ENCODE results near the gene ZNF629. TPM values are rescaled to one million over a fixed set of nuclear protein-coding genes. Genes with fewer than 3 reads are reported as not detected.

The ZNF629 gene
- total RNA-seq, 2 experiments from 2014 or later = 1.0 to 2.5 TPM

DNA sequence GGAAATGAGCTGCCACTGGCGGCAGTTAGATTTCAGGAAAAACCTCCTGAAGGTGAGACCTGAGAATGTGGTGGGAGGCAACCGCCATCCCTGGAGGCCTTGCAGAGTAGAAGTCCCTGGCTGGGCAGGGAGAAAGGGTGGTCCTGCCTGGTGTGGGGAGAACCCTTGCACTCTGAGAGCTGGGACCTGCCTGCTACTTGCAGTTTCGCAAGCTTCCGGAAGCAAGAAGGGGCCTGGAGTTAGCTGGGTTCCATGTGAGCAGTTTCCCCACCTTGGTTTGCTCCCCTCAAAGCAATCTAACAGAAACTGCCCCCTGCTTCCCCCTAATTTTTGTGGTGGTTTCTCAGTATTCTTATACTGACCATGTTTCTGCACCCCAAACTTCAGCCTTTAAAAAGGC is 6.5 kb downstream of the ZNF629 start:
- Histone ChIP-seq H3K4me2 (ENCODE audit: low read length) (no peak overlapping the region), H3K9me3 (ENCODE audit: low read length) (no peaks in the 10 kb centered on the region)
- POLR2A ChIA-PET = interaction anchor here (0.9 kb wide), 1 partner anchor 33 kb away, joined by 3 read pairs; the partner anchor contains the start of gene PHKG2

DNA sequence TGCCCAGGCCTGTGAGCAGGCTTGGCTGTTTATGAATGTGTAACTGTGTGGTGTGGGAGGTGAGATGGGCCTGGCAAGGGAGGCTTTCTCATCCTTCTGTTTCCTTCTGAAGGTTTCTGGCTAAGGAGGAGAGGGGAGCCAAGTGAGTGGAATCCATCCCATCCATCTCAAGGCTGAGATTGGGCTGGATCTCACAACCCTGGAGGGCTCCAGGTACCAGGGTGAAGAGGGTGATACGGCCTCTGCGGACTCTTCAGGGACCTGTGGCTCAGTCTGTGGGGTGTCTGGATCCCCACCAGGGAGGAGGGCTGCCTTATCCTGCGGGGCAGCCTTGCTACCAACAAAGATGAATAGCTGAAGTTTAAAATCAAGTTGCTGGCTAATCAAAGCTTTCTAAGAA is 7.0 kb downstream of the ZNF629 start:
- no peak overlapping the region for H3K4me3 ChIP-seq (ENCODE audit: low read depth, low read length, poor library complexity, severe bottlenecking)
- no TSS peak for BruUV-seq (replicated peaks)
- intact Hi-C loops (cut with micrococcal nuclease; ENCODE audit: unreplicated experiment) = no loop called here
- H3K4me1 ChIP-seq (ENCODE audit: insufficient read depth, low read length, poor library complexity, severe bottlenecking) = no peaks in the 10 kb centered on the region
- no peak overlapping the region for H3K27ac ChIP-seq (ENCODE audit: low read depth, low read length, poor library complexity, severe bottlenecking)
- no peak overlapping the region for H3K4me2 ChIP-seq (ENCODE audit: low read length)
- ChIA-PET POLR2A (interaction anchor here (0.9 kb wide), 1 partner anchor 32 kb away, joined by 3 read pairs; the partner anchor contains the start of gene PHKG2), CTCF (ENCODE audit: unreplicated experiment) (no interaction called here)
- H3K79me2 ChIP-seq (ENCODE audit: insufficient read depth, low read depth, low read length) = no peaks in the 10 kb centered on the region
- no peaks in the 10 kb centered on the region; the same call in 1 of the 2 replicates for H4K20me1 ChIP-seq (ENCODE audit: insufficient read depth, low read length)
- no peaks in the 10 kb centered on the region for H3K9me3 ChIP-seq (ENCODE audit: low read length)
- H2AFZ ChIP-seq (ENCODE audit: low read length) = no peak overlapping the region
- DNase-seq (ENCODE audit: low spot score) = no peak
- TF ChIP-seq, protein P1, sequence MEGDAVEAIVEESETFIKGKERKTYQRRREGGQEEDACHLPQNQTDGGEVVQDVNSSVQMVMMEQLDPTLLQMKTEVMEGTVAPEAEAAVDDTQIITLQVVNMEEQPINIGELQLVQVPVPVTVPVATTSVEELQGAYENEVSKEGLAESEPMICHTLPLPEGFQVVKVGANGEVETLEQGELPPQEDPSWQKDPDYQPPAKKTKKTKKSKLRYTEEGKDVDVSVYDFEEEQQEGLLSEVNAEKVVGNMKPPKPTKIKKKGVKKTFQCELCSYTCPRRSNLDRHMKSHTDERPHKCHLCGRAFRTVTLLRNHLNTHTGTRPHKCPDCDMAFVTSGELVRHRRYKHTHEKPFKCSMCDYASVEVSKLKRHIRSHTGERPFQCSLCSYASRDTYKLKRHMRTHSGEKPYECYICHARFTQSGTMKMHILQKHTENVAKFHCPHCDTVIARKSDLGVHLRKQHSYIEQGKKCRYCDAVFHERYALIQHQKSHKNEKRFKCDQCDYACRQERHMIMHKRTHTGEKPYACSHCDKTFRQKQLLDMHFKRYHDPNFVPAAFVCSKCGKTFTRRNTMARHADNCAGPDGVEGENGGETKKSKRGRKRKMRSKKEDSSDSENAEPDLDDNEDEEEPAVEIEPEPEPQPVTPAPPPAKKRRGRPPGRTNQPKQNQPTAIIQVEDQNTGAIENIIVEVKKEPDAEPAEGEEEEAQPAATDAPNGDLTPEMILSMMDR (conservative IDR thresholded peaks at IDR 0.05; ENCODE audit: low read length) = no peak
- no peak for TF ChIP-seq EZH2phosphoT487 (IDR thresholded peaks at IDR 0.05; ENCODE audit: borderline replicate concordance, low read depth, low read length)
- 0 out of 2 replicates have a peak, but pooled peaks cover 6% of the 10 kb centered on the region for H3K36me3 ChIP-seq (ENCODE audit: insufficient read depth, low read length)
- no peaks in the 10 kb centered on the region for H3K9me2 ChIP-seq (ENCODE audit: insufficient read depth, low read length)

More for the DNA sequence above, 6.5 kb downstream of the ZNF629 start:
- Histone ChIP-seq H3K36me3 (ENCODE audit: insufficient read depth, low read length) (0 out of 2 replicates have a peak, but pooled peaks cover 3% of the 10 kb centered on the region), H4K20me1 (ENCODE audit: insufficient read depth, low read length) (no peaks in the 10 kb centered on the region; the same call in 1 of the 2 replicates), H2AFZ (ENCODE audit: low read length) (no peak overlapping the region), H3K79me2 (ENCODE audit: insufficient read depth, low read depth, low read length) (no peaks in the 10 kb centered on the region), H3K27ac (ENCODE audit: low read depth, low read length, poor library complexity, severe bottlenecking) (no peak overlapping the region), H3K4me1 (ENCODE audit: insufficient read depth, low read length, poor library complexity, severe bottlenecking) (no peaks in the 10 kb centered on the region), H3K4me3 (ENCODE audit: low read depth, low read length, poor library complexity, severe bottlenecking) (no peak overlapping the region), H3K9me2 (ENCODE audit: insufficient read depth, low read length) (no peaks in the 10 kb centered on the region)
- DNase-seq (ENCODE audit: low spot score) = no peak
- TF ChIP-seq EZH2phosphoT487 (IDR thresholded peaks at IDR 0.05; ENCODE audit: borderline replicate concordance, low read depth, low read length) = no peak
- CTCF ChIA-PET (ENCODE audit: unreplicated experiment) = no interaction called here
- intact Hi-C loops (cut with micrococcal nuclease; ENCODE audit: unreplicated experiment) = no loop called here
- BruUV-seq (replicated peaks) = no TSS peak

DNA sequence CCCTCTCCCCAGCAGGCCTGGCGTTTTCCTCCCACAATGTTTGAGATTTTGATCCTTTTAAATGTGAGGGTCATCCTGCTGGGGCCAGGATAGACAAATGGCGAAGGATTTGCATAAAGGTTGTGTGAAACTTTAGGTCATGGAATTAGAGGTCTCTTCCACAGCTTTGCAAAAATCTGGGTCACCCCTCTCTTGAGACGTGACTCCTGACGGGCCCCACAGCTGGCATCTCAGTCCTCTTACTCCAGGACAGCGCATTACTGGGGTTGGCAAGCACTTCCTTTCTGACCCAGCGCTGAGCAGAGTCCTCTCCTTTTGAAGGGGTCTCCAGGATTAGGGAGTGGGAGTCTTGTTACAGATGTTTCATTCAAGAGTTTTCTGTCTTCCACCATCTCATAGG is 7.4 kb downstream of the ZNF629 start:
- Histone ChIP-seq H3K4me1 (ENCODE audit: insufficient read depth, low read length, poor library complexity, severe bottlenecking) (no peaks in the 10 kb centered on the region), H3K27ac (ENCODE audit: low read depth, low read length, poor library complexity, severe bottlenecking) (no peak overlapping the region), H3K79me2 (ENCODE audit: insufficient read depth, low read depth, low read length) (no peaks in the 10 kb centered on the region), H3K4me3 (ENCODE audit: low read depth, low read length, poor library complexity, severe bottlenecking) (no peak overlapping the region), H4K20me1 (ENCODE audit: insufficient read depth, low read length) (no peaks in the 10 kb centered on the region; the same call in 1 of the 2 replicates), H3K9me2 (ENCODE audit: insufficient read depth, low read length) (no peaks in the 10 kb centered on the region), H3K9me3 (ENCODE audit: low read length) (no peaks in the 10 kb centered on the region), H2AFZ (ENCODE audit: low read length) (no peak overlapping the region), H3K36me3 (ENCODE audit: insufficient read depth, low read length) (peaks cover 10% of the 10 kb centered on the region; the same call in 1 of the 2 replicates), H3K4me2 (ENCODE audit: low read length) (no peak overlapping the region)
- ChIA-PET POLR2A (no interaction called here), CTCF (ENCODE audit: unreplicated experiment) (no interaction called here)
- TF ChIP-seq EZH2phosphoT487 (IDR thresholded peaks at IDR 0.05; ENCODE audit: borderline replicate concordance, low read depth, low read length) = no peak
- TF ChIP-seq, protein P1 (conservative IDR thresholded peaks at IDR 0.05; ENCODE audit: low read length) = no peak
- intact Hi-C loops (cut with micrococcal nuclease; ENCODE audit: unreplicated experiment) = no loop called here
- BruUV-seq (replicated peaks) = no TSS peak
- no peak for DNase-seq (ENCODE audit: low spot score)

Measured in OCI-LY7 (cell line).